HepG2 (cell line): Measurements from ENCODE around the gene CALML5. TPM values are rescaled to one million over a fixed set of nuclear protein-coding genes. Genes with fewer than 3 reads are reported as not detected.

Experiments used
- ATAC-seq: fragments of 200-7000 bp; cut with Tn5 transposase; 3 replicates; pipeline ENCODE4 v1.9.1; 2020; ENCODE audit warnings: mild to moderate bottlenecking, moderate library complexity
- BruUV-seq: library from RNA; stranded (reverse); fragments of 400-500 nt; replicated peaks from 2 replicates; lab custom pipeline; 2021; lab: Mats Ljungman, UMichigan
- CTCF ChIA-PET: fragments of 300-600 bp; formaldehyde crosslinking; extraction: SDS; loops from one replicate; lab custom pipeline; 2021; ENCODE audit warnings: low total read pairs, inconsistent platforms, low intra/inter-chr PET ratio; lab: Yijun Ruan, JAX
- POLR2A ChIA-PET: fragments of 350-600 bp; sonication (Branson Sonifier 250); formaldehyde crosslinking; loops from one replicate; lab custom pipeline; 2020; ENCODE audit warnings: antibody characterized with exemption, inconsistent platforms; lab: Yijun Ruan, JAX
- DNase-seq: peaks from one replicate; pipeline ENCODE4 v3.0.0-alpha.2; 2015; ENCODE audit warnings: low spot score
- FAIRE-seq: peaks from 3 replicates; lab custom pipeline; 2011; peaks lifted over from hg19 to GRCh38; lab: Jason Lieb, UNC
- H2AFZ ChIP-seq: one replicate; pipeline ENCODE4 v1.6.1; 2011; ENCODE audit warnings: low read length, inconsistent platforms
- H3K27ac ChIP-seq: fragments of 300-600 bp; 3 replicates; pipeline ENCODE4 v1.8.0; 2011; ENCODE audit warnings: mixed run types, mild to moderate bottlenecking, mixed read lengths, low read length, inconsistent platforms; ENCODE audit not compliant: insufficient read depth; ENCODE audit errors: extremely low read length
- H3K27me3 ChIP-seq, 2 experiments: fragments of 200-600 bp in 1 of 2; 2 replicates in 1 of 2; 3 replicates in 1 of 2; pipeline versions ENCODE4 v1.6.0 to v1.8.0; 2011; ENCODE audit warnings: low read length in 2 of 2, mild to moderate bottlenecking in 2 of 2, moderate library complexity in 2 of 2, inconsistent platforms in 1 of 2; ENCODE audit not compliant: insufficient read depth in 2 of 2, control insufficient read depth in 1 of 2
- H3K36me3 ChIP-seq, 2 experiments: fragments of 200-600 bp in 1 of 2; replicated peaks in 1 of 2; 2 replicates in 1 of 2; 3 replicates in 1 of 2; pipeline versions ENCODE4 v1.5.1 to v1.8.0; 2011; ENCODE audit warnings: low read length in 2 of 2, inconsistent platforms in 1 of 2; ENCODE audit not compliant: insufficient read depth in 2 of 2, control insufficient read depth in 1 of 2
- H3K4me1 ChIP-seq: 2 replicates; pipeline ENCODE4 v1.5.1; 2012; ENCODE audit warnings: low read length, inconsistent platforms; ENCODE audit not compliant: insufficient read depth
- H3K4me2 ChIP-seq: 2 replicates; pipeline ENCODE4 v1.6.0; 2011; ENCODE audit warnings: low read depth, low read length, inconsistent platforms
- H3K4me3 ChIP-seq, 3 experiments: fragments of 200-600 bp in 1 of 3; sonication (generic), shearing (Covaris generic) in 1 of 3; replicated peaks in 1 of 3; 2 replicates each; pipeline ENCODE4 v1.5.1; 2011 to 2016; ENCODE audit warnings: low read length in 3 of 3, inconsistent platforms in 2 of 3, low read depth in 2 of 3, mild to moderate bottlenecking in 2 of 3, control low read depth in 1 of 3, mixed read lengths in 1 of 3; ENCODE audit not compliant: insufficient read depth in 1 of 3
- H3K79me2 ChIP-seq: one replicate; pipeline ENCODE4 v1.6.1; 2011; ENCODE audit warnings: low read length, inconsistent platforms; ENCODE audit not compliant: insufficient read depth
- H3K9ac ChIP-seq: 2 replicates; pipeline ENCODE4 v1.6.0; 2011; ENCODE audit warnings: mild to moderate bottlenecking, low read depth, low read length, inconsistent platforms; ENCODE audit not compliant: insufficient read depth
- H3K9me3 ChIP-seq: 2 replicates; pipeline ENCODE4 v1.5.1; 2012; ENCODE audit warnings: mild to moderate bottlenecking, low read length
- H4K20me1 ChIP-seq: 2 replicates; pipeline ENCODE4 v1.6.0; 2011; ENCODE audit warnings: inconsistent platforms, mild to moderate bottlenecking, low read length, moderate library complexity; ENCODE audit not compliant: insufficient read depth
- BORCS8-MEF2B ChIP-seq: sonication (generic); formaldehyde crosslinking; IDR thresholded peaks from 2 replicates; pipeline ENCODE4 v1.8.0; 2022; ENCODE audit warnings: mild to moderate bottlenecking, missing genetic modification reagents
- GABPA ChIP-seq, 2 experiments: IDR thresholded peaks; 2 replicates each; pipeline ENCODE4 v1.6.1; 2011 to 2016; ENCODE audit warnings: low read depth in 2 of 2, low read length in 1 of 2, missing biosample characterization in 1 of 2, missing genetic modification characterization in 1 of 2
- MAFK ChIP-seq, 2 experiments: IDR thresholded peaks in 1 of 2; conservative IDR thresholded peaks in 1 of 2; 2 replicates each; pipeline ENCODE4 v1.6.1; 2011; ENCODE audit warnings: improper control_type of control experiment in 2 of 2, low read length in 2 of 2
- RFX1 ChIP-seq: fragments of 450-650 bp; IDR thresholded peaks from 2 replicates; pipeline ENCODE4 v1.6.1; 2017
- THRA ChIP-seq: sonication (generic); formaldehyde crosslinking; IDR thresholded peaks from 2 replicates; pipeline ENCODE4 v1.4.0; 2020; ENCODE audit warnings: missing genetic modification reagents, borderline replicate concordance
- TMF1 ChIP-seq: sonication (generic); formaldehyde crosslinking; IDR thresholded peaks from 2 replicates; pipeline ENCODE4 v1.8.1; 2022; ENCODE audit warnings: low read depth, missing genetic modification reagents
- TOE1 ChIP-seq: sonication (generic); formaldehyde crosslinking; IDR thresholded peaks from 2 replicates; pipeline ENCODE4 v1.4.0; 2020; ENCODE audit warnings: mild to moderate bottlenecking, missing genetic modification reagents
- ZFP82 ChIP-seq: sonication (generic); formaldehyde crosslinking; IDR thresholded peaks from 2 replicates; pipeline ENCODE4 v1.5.1; 2020; ENCODE audit warnings: mild to moderate bottlenecking, missing genetic modification reagents, borderline replicate concordance
- WGBS: methylation state at CpG from one replicate; pipeline ENCODE4 v1.1.6; 2017; ENCODE audit warnings: low lambda C conversion rate; 5-methylcytosine and 5-hydroxymethylcytosine counted together
- in situ Hi-C: cut with HindIII; loops from 2 replicates; pipeline ENCODE4 v1.10.0; 2017; ENCODE audit warnings: low pct_unique_long_range_greater_than_20kb; ENCODE audit not compliant: extremely low pct_ligation_motif_present
- intact Hi-C: fragments of 100-400 bp; cut with micrococcal nuclease; formaldehyde crosslinking; loops from one replicate; pipeline ENCODE4 v1.10.0; 2022; ENCODE audit not compliant: unreplicated experiment
- polyA plus RNA-seq, 8 experiments: library from polyadenylated mRNA; depleted of rRNA in 3 of 8; stranded (reverse) in 7 of 8; unstranded in 1 of 8; fragments of >200 nt; fragmentation: Illumina TruSeq in 4 of 8; extraction: Trizol in 4 of 8; gene quantifications; 2 replicates each; pipeline versions ENCODE4 v1.2.1 to v1.2.3, GENCODE V29; 2011 to 2016; ENCODE audit warnings: low read depth in 4 of 8, missing spikeins in 1 of 8, mixed read lengths in 1 of 8; ENCODE audit not compliant: insufficient read depth in 1 of 8
- total RNA-seq, 5 experiments: library from RNA; depleted of rRNA; stranded (reverse); fragments of >200 nt; fragmentation: Illumina TruSeq; extraction: Trizol; gene quantifications; 2 replicates each; pipeline ENCODE4 v1.2.3, GENCODE V29; 2016; ENCODE audit warnings: low read depth in 1 of 5
- TF ChIP-seq, protein P1 (sequence below): sonication (generic); formaldehyde crosslinking; IDR thresholded peaks from 2 replicates; pipeline ENCODE4 v1.4.0; 2020; ENCODE audit warnings: missing genetic modification reagents, borderline replicate concordance
- TF ChIP-seq, protein P2 (sequence below): sonication (generic); formaldehyde crosslinking; IDR thresholded peaks from 2 replicates; pipeline ENCODE4 v1.5.0; 2020; ENCODE audit warnings: missing genetic modification reagents, mild to moderate bottlenecking, borderline replicate concordance

Gene CALML5
- total and polyA plus RNA-seq, 2 of the 13 experiments (the other 11 are each of a cell fraction or from before 2014, with no cell fraction given), result not detected

GRCh38 chr10:5526691-5527331, 27.4 kb upstream of the CALML5 start:
- H3K27me3 ChIP-seq, result no peaks in the 10 kb centered on the region
- ChIA-PET POLR2A (interaction anchor here (3.5 kb wide), 1 partner anchor 9 kb away, joined by 20 read pairs; no protein-coding TSS in a partner anchor), CTCF (no interaction called here)
- FAIRE-seq (no peak), ATAC-seq (no peak), DNase-seq (no peak)
- H2AFZ ChIP-seq, result no peak overlapping the region
- in situ Hi-C loops (no loop called here), intact Hi-C loops (no loop called here)
- H3K4me3 ChIP-seq, result no peak overlapping the region
- 78% methylated on average over 6 of the region's 8 CpGs for WGBS
- H3K4me1 ChIP-seq, result peaks cover 87% of the 10 kb centered on the region
- no peaks in the 10 kb centered on the region for H3K79me2 ChIP-seq
- no peak overlapping the region for H3K9ac ChIP-seq
- no TSS peak for BruUV-seq
- no peak overlapping the region for H3K27ac ChIP-seq
- no peaks in the 10 kb centered on the region for H4K20me1 ChIP-seq
- no peaks in the 10 kb centered on the region for H3K9me3 ChIP-seq
- H3K36me3 ChIP-seq, result no peaks in the 10 kb centered on the region
- TF ChIP-seq TMF1 (CRISPR knock-in tag) (no peak), ZFP82 (CRISPR knock-in tag) (no peak), TOE1 (CRISPR knock-in tag) (no peak), GABPA (IDR thresholded peaks at IDR 0.05; ENCODE audit: low read depth, low read length) (no peak), GABPA (CRISPR knock-in tag; IDR thresholded peaks at IDR 0.05; ENCODE audit: low read depth) (no peak), RFX1 (no peak), BORCS8-MEF2B (no peak), THRA (no peak), MAFK (conservative IDR thresholded peaks at IDR 0.05 in 1 of 2, IDR thresholded peaks at IDR 0.05 in 1 of 2; ENCODE audit: low read length in 2 of 2) (no peak)
- TF ChIP-seq, protein P1, sequence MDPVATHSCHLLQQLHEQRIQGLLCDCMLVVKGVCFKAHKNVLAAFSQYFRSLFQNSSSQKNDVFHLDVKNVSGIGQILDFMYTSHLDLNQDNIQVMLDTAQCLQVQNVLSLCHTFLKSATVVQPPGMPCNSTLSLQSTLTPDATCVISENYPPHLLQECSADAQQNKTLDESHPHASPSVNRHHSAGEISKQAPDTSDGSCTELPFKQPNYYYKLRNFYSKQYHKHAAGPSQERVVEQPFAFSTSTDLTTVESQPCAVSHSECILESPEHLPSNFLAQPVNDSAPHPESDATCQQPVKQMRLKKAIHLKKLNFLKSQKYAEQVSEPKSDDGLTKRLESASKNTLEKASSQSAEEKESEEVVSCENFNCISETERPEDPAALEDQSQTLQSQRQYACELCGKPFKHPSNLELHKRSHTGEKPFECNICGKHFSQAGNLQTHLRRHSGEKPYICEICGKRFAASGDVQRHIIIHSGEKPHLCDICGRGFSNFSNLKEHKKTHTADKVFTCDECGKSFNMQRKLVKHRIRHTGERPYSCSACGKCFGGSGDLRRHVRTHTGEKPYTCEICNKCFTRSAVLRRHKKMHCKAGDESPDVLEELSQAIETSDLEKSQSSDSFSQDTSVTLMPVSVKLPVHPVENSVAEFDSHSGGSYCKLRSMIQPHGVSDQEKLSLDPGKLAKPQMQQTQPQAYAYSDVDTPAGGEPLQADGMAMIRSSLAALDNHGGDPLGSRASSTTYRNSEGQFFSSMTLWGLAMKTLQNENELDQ (CRISPR knock-in tag), result no peak
- TF ChIP-seq, protein P2, sequence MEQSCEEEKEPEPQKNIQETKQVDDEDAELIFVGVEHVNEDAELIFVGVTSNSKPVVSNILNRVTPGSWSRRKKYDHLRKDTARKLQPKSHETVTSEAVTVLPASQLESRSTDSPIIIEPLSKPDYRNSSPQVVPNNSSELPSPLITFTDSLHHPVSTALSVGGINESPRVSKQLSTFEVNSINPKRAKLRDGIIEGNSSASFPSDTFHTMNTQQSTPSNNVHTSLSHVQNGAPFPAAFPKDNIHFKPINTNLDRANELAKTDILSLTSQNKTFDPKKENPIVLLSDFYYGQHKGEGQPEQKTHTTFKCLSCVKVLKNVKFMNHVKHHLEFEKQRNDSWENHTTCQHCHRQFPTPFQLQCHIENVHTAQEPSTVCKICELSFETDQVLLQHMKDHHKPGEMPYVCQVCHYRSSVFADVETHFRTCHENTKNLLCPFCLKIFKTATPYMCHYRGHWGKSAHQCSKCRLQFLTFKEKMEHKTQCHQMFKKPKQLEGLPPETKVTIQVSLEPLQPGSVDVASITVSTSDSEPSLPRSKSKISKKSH (CRISPR knock-in tag), result no peak
- no peak overlapping the region for H3K4me2 ChIP-seq
